Stimulated activated CD4-positive, alpha-beta T cell treated with anti-CD3 and anti-CD28 coated beads, TNF-alpha, amount 100 ng/mL, for 24 hours (primary cell): ENCODE data around the gene F8.
A peak's percentile ranks its signal among the peaks of the same experiment; 100 is the strongest.
"Not testable (repeated sequence)": the region's sequence is repeated elsewhere in the genome, so short reads cannot be mapped to it uniquely, and the experiment has no call there.

ENCODE experiments used
- DNase-seq, 3 experiments: peaks; one replicate each; pipeline ENCODE4 v3.0.0-alpha.2; 2020; ENCODE audit warnings: low read depth in 3 of 3

Gene F8

GRCh38 chrX:154986826-154987575 is 35.5 kb downstream of the F8 start:
- no peak for DNase-seq

DNA sequence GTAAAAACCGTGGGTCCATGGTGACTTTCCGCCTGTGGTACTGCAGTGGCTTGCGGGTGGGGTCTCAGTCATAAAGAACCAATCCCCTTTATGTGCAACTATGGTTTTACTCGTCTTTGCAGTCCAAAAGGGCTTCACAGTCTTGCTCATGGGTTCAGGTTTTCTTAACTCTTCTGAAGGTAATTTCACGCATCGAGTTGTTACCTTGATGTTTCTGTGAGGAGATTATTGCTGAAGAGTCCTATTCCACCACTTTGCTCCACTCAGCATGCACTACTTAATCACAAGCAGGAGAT is 41.5 kb downstream of the F8 start:
- DNase-seq, result no peak

DNA sequence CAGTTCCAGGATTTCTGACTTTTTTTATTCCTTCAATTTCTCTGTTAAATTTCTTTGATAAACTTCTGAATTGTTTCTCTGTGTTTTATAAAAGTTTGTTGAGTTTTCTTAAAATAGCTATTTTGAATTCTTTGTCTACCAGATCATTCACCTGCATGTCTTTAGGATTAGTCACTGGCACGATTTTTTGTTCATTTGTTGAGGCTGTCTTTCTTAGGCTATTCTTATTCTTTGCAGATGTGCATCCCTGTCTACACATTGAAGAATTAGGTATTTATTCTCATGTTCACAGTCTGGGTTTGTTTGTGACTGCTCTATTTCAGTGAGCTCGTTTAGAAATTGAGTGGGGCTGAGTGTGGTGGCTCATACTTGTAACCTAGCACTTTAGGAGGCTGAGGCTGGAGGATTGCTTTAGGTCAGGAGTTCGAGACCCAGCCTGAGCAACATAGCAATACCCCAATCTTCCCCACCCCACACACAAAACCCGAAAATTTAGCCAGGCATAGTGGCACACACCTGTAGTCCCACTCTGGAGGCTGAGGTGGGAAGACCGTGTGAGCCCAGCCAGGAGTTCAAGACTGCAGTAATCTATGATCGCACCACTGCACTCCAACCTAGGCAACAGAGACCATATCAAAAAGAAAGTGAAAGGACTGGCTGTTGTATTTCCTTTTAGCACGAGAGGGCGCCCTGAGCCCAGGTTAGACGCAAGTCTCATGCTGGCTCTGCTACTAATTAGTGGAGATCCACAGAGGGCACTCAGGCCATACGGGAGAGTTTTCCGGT is 42.0 kb downstream of the F8 start:
- DNase-seq, result peak; percentile 36 to 63 (median 54)

- DNase-seq, result no peak
These were observed 42.9 kb downstream of the F8 start for GRCh38 chrX:154979629-154980028.

- no peak for DNase-seq
These were observed 54.2 kb downstream of the F8 start for GRCh38 chrX:154968353-154968752.

- no peak for DNase-seq
These were observed 54.9 kb downstream of the F8 start for GRCh38 chrX:154967603-154968002.

DNA sequence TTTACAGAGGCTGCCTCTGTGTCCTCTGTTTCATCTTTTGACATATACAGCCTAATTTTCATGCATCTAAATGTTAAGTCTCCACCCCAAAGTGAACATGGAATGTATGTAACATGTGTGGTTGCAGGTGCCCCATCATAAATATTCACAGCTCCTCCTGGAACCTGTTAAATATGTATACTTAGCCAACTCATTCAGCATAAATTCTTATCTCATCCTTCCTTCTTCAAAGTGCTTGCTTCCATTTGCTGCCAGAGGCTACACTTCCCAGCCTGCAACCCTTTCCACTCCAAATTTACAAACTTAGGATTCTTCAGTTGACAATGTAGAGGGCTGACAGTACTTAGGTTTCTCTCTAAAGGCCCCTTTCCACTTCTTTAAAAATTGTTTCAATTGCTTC is 60.6 kb downstream of the F8 start:
- no peak for DNase-seq

DNA sequence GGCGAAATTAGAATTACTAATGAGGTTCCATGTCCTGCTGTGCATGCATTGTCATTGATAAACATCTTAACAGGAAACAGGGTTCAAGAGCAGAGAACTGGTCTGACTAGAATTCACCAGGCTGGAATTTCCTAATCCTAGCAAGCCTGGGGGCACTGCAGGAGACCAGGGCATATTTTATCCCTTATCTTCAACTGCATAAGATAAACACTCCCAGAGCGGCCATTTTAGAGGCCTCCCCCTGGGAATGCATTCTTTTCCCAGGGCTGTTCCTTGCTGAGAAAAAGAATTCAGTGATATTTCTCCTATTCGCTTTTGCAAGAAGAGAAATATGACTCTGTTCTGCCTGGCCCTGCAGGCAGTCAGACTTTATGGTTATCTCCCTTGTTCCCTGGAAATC is 66.7 kb downstream of the F8 start:
- DNase-seq, result not testable (repeated sequence)

- not testable (repeated sequence) for DNase-seq
These were observed 83.3 kb downstream of the F8 start for GRCh38 chrX:154939265-154939664.

DNA sequence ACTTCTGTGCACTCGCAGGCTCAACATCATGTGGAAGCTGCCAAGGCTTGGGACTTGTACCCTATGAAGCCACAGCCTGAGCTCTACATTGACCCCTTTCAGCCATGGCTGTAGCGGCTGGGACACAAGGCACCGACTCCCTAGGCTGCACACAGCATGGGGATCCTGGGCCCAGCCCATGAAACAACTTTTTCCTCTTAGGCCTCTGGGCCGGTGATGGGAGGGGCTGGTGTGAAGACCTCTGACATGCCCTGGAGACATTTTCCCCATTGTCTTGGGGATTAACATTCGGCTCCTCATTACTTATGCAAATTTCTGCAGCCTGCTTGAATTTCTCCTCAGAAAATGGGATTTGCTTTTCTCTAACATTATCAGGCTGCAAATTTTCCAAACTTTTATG is 97.8 kb downstream of the F8 start:
- DNase-seq, result not testable (repeated sequence)

DNA sequence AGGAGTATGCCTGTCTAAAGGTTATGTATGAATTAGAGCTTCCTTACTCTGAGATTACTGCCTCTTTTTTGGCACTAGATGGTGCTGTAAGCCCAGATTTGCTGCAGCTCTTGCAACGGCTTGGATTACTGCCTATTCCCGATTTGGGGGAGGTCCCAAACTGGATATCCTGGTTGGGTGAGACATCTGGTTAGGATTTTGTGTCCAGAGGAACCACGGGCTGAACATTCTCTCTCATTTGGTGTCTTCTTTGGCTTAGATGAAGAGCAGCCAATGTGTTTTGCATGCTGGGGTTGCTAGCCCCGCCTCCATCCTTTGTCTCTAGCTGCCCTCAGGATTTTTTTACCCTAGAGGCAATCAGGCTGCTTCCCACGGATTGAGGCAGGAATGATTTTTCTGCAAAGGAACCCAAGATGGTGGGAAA is 104.5 kb downstream of the F8 start:
- peak in 1 of 3 experiments; percentile 0 for DNase-seq

DNA sequence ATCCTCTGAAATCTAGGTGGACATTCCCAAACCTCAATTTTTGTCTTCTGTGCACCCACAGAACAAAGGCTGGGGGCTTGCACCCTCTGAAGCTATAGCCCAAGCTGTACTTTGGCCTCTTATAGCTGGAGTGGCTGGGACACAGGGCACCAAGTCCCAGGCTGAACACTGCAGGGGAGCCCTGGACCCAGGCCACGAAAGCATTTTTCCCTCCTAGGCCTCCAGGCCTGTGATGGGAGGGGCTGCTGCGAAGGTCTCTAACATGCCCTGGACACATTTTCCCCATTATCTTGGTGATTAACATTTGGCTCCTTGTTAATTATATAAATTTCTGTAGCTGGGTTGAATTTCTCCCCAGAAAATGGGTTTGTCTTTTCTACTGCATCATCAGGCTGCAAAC is 108.5 kb downstream of the F8 start:
- no peak for DNase-seq

GRCh38 chrX:154910528-154910927 is 112.0 kb downstream of the F8 start:
- not testable (repeated sequence) for DNase-seq

- DNase-seq, result not testable (repeated sequence)
These were observed 112.5 kb downstream of the F8 start for GRCh38 chrX:154910048-154910447.

DNA sequence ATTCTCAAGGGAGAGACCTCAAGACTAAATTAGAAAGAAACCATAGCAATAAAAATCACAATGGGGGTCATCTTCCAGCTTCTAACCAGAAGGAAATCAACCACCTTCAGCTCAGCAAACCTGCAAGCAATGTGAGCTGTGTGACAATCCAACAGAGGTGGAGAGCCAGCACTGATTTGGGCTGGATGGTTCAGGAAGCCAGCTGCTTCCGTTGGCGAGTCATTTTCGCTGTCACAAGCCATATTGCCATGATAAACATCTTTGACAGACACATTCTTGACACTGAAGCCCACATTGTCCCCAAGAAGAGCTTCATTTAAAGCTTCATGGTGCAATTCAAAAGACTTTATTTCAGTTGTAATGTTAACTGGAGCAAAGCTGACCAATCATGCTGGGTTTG is 113.7 kb downstream of the F8 start:
- no peak for DNase-seq

DNA sequence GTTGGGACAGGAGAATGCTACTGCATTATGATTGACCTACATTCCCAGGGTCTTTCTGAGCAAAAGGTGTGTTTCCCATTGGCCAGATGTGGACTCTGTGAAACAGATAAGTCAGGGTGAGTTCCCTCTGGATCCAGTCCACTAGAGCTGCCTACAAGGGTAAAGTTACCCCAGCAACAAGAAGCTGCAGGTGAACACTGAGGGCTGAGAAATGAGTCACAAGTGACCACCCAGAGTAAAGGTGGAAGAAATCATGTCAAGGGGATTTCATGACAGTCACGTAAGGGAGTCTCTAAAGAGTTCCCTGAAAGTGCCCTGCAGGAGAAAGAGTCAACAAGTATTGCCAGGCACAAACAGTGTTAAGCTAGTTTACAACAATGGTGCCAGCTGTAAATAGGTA is 120.1 kb downstream of the F8 start:
- no peak for DNase-seq

DNA sequence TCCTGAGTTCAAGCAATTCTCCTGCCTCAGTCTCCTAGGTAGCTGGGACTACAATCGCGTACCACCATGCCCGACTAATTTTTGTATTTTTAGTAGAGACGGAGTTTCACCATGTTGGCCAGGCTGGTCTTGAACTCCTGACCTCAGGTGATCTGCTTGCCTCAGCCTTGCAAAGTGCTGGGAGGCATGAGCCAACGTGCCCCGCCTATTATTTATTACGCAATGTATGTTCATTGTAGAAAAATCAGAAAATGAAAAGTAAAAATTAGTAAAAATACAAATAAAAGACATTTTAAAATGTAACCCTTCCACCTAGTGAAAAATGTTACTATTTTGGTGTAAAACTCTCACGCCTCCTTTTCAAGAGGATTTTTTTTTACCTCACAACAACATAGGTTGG is 122.2 kb downstream of the F8 start:
- DNase-seq, result no peak

- no peak for DNase-seq
These were observed 130.2 kb downstream of the F8 start for GRCh38 chrX:154892296-154892695.

GRCh38 chrX:154890990-154891639 is 131.4 kb downstream of the F8 start:
- DNase-seq, result no peak

DNA sequence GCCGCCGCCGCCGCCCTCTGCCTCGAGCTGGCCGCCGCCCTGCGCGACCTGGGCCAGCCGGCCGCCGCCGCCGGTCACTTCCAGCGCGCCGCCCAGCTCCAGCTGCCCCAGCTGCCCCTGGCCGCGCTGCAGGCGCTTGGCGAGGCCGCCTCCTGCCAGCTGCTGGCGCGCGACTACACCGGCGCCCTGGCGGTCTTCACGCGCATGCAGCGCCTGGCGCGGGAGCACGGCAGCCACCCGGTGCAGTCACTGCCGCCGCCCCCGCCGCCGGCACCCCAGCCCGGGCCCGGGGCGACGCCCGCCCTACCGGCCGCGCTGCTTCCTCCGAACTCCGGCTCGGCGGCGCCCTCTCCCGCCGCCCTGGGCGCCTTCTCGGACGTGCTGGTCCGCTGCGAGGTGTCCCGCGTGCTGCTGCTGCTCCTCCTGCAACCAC is 135.7 kb downstream of the F8 start:
- not testable (repeated sequence) for DNase-seq

GRCh38 chrX:154886069-154886788 is 136.3 kb downstream of the F8 start, which contains the start of gene F8A1:
F8A1 (plus strand) TSS chrX:154886355; CDS start chrX:154886375, 20 bp downstream.
- peak; percentile 7 to 52 (median 12) for DNase-seq

DNA sequence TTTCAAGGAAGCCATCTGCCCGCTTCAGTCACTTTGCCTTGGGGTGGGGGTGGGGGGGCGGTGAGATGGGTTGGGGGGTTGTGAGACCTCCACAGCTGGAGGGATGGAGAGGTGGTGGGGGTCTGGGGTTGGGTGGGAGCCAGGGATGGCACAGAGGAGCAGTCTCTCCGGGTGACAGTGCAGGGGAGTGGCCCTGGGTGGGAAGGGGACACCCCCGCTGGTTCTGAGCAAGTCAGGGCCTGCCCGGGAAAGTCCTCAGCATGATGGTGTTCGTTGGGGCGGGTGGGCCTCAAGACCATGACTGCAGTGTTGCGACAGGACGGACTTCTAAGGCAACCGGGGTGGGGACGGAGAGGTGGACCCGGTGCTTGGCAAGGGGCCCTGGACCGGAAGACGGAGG is 137.0 kb downstream of the F8 start:
- not testable (repeated sequence) for DNase-seq
